ENCODE results near the gene WT1.

WT1 gene

DNA sequence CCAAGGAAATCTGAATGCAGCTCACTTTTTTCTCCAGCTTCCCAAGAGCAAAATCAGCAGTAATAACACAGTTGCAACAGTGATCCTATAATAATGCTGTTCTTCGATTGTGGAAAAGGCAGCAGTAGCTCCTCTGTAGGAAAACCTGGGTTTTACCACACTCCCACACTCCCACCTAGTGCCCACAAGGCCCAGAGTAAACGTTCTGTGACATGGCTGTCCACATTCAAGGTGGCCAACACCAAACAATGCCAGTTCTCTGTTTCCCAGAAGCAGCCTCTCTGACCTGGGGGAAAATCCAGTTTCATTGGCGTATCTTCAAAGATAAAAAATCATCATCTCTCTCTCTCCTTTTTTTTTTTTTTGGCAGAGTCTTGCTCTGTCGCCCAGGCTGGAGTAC, 40.2 kb downstream of the WT1 start:
- no peak overlapping the region for H3K4me3 ChIP-seq (ENCODE audit: low read depth, low read length)
- DNase-seq (ENCODE audit: low read depth), result no peak
- in situ Hi-C loops (cut with HindIII; ENCODE audit: low sequenced_read_pairs), result no loop called here
- no peak for TF ChIP-seq CTCF (IDR thresholded peaks at IDR 0.05; ENCODE audit: low read depth, low read length, missing control alignments)

GRCh38 chr11:32392840-32393239, 42.5 kb downstream of the WT1 start:
- no peak for DNase-seq (ENCODE audit: low read depth)
- TF ChIP-seq CTCF (IDR thresholded peaks at IDR 0.05; ENCODE audit: low read depth, low read length, missing control alignments), result no peak
- in situ Hi-C loops (cut with HindIII; ENCODE audit: low sequenced_read_pairs), result no loop called here
- H3K4me3 ChIP-seq (ENCODE audit: low read depth, low read length), result no peak overlapping the region

DNA sequence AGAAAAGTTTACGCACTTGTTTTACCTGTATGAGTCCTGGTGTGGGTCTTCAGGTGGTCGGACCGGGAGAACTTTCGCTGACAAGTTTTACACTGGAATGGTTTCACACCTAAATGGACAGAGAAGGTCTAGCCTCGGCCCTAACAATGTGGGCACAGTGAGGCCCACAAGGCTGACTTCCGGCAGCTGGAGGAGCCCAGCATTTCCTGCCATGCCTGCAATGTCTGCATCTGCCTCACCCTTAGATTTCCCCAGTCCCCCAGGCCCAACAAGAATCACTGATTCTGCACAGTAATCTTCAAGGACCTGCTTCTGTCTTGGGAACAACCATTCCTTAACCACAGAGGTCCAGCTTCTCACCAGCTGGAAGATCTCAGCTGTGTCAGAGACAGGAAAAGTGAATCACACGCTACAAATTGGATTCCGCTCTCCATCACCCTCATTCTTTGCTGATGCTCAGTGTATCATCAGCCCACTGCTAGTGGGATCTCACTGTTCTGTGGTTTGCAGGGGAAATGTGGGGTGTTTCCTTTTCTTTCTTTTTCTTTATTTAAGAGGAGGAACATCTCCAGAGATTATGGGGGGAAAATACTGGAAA, 43.3 kb downstream of the WT1 start:
- TF ChIP-seq CTCF (IDR thresholded peaks at IDR 0.05; ENCODE audit: low read depth, low read length, missing control alignments), result no peak
- no peak overlapping the region for H3K4me3 ChIP-seq (ENCODE audit: low read depth, low read length)
- peak; percentile 58 for DNase-seq (ENCODE audit: low read depth)
- in situ Hi-C loops (cut with HindIII; ENCODE audit: low sequenced_read_pairs), result no loop called here

DNA sequence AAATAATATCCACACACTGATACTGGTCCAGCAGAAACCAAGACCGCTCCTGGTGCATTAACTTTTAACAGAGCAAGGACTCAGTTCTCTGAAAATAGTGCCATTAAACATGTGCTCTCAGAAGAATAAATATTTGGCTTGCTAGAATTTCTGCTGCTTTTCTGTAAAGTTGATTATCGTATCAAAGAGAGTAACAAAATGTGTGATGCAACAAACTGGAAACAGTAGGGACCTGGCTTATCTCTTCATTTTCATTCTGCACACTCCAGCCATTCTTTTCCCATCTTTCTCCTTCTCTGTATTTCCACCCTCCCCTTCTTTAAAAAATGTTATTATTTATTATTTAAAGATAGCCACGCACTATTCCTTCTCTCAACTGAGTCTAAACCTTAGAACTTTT, 43.9 kb downstream of the WT1 start:
- TF ChIP-seq CTCF (IDR thresholded peaks at IDR 0.05; ENCODE audit: low read depth, low read length, missing control alignments), result no peak
- no peak overlapping the region for H3K4me3 ChIP-seq (ENCODE audit: low read depth, low read length)
- DNase-seq (ENCODE audit: low read depth), result no peak
- in situ Hi-C loops (cut with HindIII; ENCODE audit: low sequenced_read_pairs), result no loop called here

DNA sequence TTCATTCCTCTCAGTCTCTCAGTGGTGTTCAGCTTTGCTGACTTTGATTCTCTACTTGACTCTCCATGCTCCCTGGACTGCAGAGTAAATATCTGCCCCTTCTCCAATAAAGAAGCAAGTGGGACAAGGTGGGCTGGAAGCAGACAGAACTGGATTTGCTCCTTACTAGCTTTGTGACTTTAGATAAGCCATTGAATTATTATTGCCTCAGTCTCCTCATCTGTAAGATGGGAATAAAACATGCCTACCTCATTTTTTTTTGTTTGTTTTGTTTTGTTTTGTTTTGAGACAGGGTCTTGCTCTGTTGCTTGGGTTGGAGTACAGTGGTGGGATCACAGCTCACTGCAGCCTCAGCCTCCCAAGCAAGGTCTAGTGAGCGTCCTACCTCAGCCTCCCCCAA, 44.6 kb downstream of the WT1 start:
- no peak for TF ChIP-seq CTCF (IDR thresholded peaks at IDR 0.05; ENCODE audit: low read depth, low read length, missing control alignments)
- in situ Hi-C loops (cut with HindIII; ENCODE audit: low sequenced_read_pairs), result no loop called here
- H3K4me3 ChIP-seq (ENCODE audit: low read depth, low read length), result no peak overlapping the region
- no peak for DNase-seq (ENCODE audit: low read depth)

- TF ChIP-seq CTCF (IDR thresholded peaks at IDR 0.05; ENCODE audit: low read depth, low read length, missing control alignments), result no peak
- H3K4me3 ChIP-seq (ENCODE audit: low read depth, low read length), result no peak overlapping the region
- in situ Hi-C loops (cut with HindIII; ENCODE audit: low sequenced_read_pairs), result no loop called here
- DNase-seq (ENCODE audit: low read depth), result no peak
These were observed 46.2 kb downstream of the WT1 start for GRCh38 chr11:32388871-32389770.

All from astrocyte of the cerebellum (primary cell).